Activated CD4-positive, alpha-beta T cell treated with anti-CD3 and anti-CD28 coated beads for 4 hours (primary cell): Measurements from ENCODE around the gene SPEM1.

Source experiments
- DNase-seq, 2 donors: peaks; one replicate each; pipeline ENCODE4 v3.0.0-alpha.2; 2020

SPEM1 gene

GRCh38 chr17:7403043-7403726, 16.9 kb upstream of the SPEM1 start:
- peak in 1 of 2 donors; percentile 18 for DNase-seq

- DNase-seq: no peak
These were observed 16.5 kb upstream of the SPEM1 start for GRCh38 chr17:7403727-7403976.

- peak; percentile 94 for DNase-seq
These were observed 16.0 kb upstream of the SPEM1 start, which contains the start of gene TMEM256 for GRCh38 chr17:7403977-7404736. TMEM256 (minus strand) TSS chr17:7404097; CDS start chr17:7404084, 13 bp downstream.

- peak in 1 of 2 donors; percentile 74 for DNase-seq
These were observed 15.3 kb upstream of the SPEM1 start for GRCh38 chr17:7404737-7405349.

- no peak for DNase-seq
These were observed 14.5 kb upstream of the SPEM1 start for GRCh38 chr17:7405350-7406234.

GRCh38 chr17:7406235-7406825, 13.8 kb upstream of the SPEM1 start:
- no peak for DNase-seq

GRCh38 chr17:7407082-7407481, 13.0 kb upstream of the SPEM1 start:
- no peak for DNase-seq

- no peak for DNase-seq
These were observed 12.5 kb upstream of the SPEM1 start, which contains the start of gene NLGN2 for GRCh38 chr17:7407485-7408251. NLGN2 (plus strand) TSS chr17:7407845; CDS start chr17:7408256, 411 bp downstream.

- DNase-seq: no peak
These were observed 11.8 kb upstream of the SPEM1 start for GRCh38 chr17:7408252-7408727.

- no peak for DNase-seq
These were observed 11.3 kb upstream of the SPEM1 start for GRCh38 chr17:7408863-7409262.

GRCh38 chr17:7409716-7410115, 10.4 kb upstream of the SPEM1 start:
- DNase-seq: no peak

GRCh38 chr17:7410634-7411426, 9.3 kb upstream of the SPEM1 start:
- no peak for DNase-seq

- DNase-seq: no peak
These were observed 8.7 kb upstream of the SPEM1 start for GRCh38 chr17:7411427-7411750.

- no peak for DNase-seq
These were observed 6.7 kb upstream of the SPEM1 start for GRCh38 chr17:7413346-7413985.

GRCh38 chr17:7414837-7415236, 5.3 kb upstream of the SPEM1 start:
- no peak for DNase-seq

GRCh38 chr17:7415784-7416183, 4.3 kb upstream of the SPEM1 start:
- DNase-seq: no peak

GRCh38 chr17:7416323-7416722, 3.8 kb upstream of the SPEM1 start:
- DNase-seq: no peak

GRCh38 chr17:7417056-7417655, 3.0 kb upstream of the SPEM1 start:
- DNase-seq: no peak

GRCh38 chr17:7418472-7419152, 1.5 kb upstream of the SPEM1 start:
- no peak for DNase-seq
